Heart left ventricle (tissue), 16 donors: ENCODE results near the gene SLC9A9. TPM values are rescaled to one million over a fixed set of nuclear protein-coding genes. Genes with fewer than 3 reads are reported as not detected.

Source experiments
- ATAC-seq, 4 donors: fragments of 200-7000 bp; cut with Tn5 transposase; one replicate each; pipeline ENCODE4 v1.9.1; 2020 to 2022; ENCODE audit warnings: moderate library complexity in 4 of 4, mild to moderate bottlenecking in 3 of 4, moderate number of reproducible peaks in 1 of 4
- DNase-seq, 5 donors: peaks; one replicate each; pipeline ENCODE4 v3.0.0-alpha.2; 2020
- H3K27ac ChIP-seq, 12 donors: fragments of 200-600 bp; sonication (generic) in 4 of 12; one replicate each; pipeline versions ENCODE4 v1.5.0 to v1.8.0; 2016 to 2022; ENCODE audit warnings: mild to moderate bottlenecking in 2 of 12
- H3K27me3 ChIP-seq, 9 donors: fragments of 200-600 bp; sonication (generic) in 2 of 9; one replicate each; pipeline versions ENCODE4 v1.5.1 to v1.8.0; 2016 to 2022; ENCODE audit warnings: mild to moderate bottlenecking in 3 of 9
- H3K36me3 ChIP-seq, 9 donors: fragments of 200-600 bp; sonication (generic) in 2 of 9; one replicate each; pipeline versions ENCODE4 v1.5.0 to v1.8.0; 2018 to 2022; ENCODE audit warnings: mild to moderate bottlenecking in 2 of 9
- H3K4me1 ChIP-seq, 12 donors: fragments of 200-600 bp; sonication (generic) in 4 of 12; one replicate each; pipeline versions ENCODE4 v1.5.0 to v1.8.0; 2016 to 2022; ENCODE audit warnings: mild to moderate bottlenecking in 3 of 12
- H3K4me3 ChIP-seq, 12 donors: fragments of 200-600 bp; sonication (generic) in 4 of 12; one replicate each; pipeline versions ENCODE4 v1.5.0 to v1.8.0; 2017 to 2022; ENCODE audit warnings: mild to moderate bottlenecking in 9 of 12, moderate library complexity in 4 of 12
- H3K9me3 ChIP-seq, 12 donors: fragments of 200-600 bp; sonication (generic) in 4 of 12; one replicate each; pipeline versions ENCODE4 v1.5.0 to v1.8.0; 2016 to 2022; ENCODE audit warnings: mild to moderate bottlenecking in 1 of 12
- CTCF ChIP-seq, 12 donors: fragments of 200-600 bp; sonication (generic) in 4 of 12; IDR thresholded peaks; one replicate each; pipeline versions ENCODE4 v1.5.0 to v1.8.0; 2018 to 2022; ENCODE audit warnings: antibody characterized with exemption in 12 of 12, mild to moderate bottlenecking in 5 of 12
- POLR2A ChIP-seq, 2 donors: fragments of 450-650 bp; IDR thresholded peaks; one replicate each; pipeline ENCODE4 v1.6.1; 2017; ENCODE audit warnings: antibody characterized with exemption in 2 of 2, mild to moderate bottlenecking in 2 of 2, moderate library complexity in 2 of 2
- WGBS, 4 donors: extraction: QIAGEN DNeasy Blood & Tissue Kit in 2 of 4; methylation state at CpG; one replicate each; pipeline versions ENCODE4 v1.1.5 to v1.1.7; 2013 to 2018; 5-methylcytosine and 5-hydroxymethylcytosine counted together
- intact Hi-C, 10 donors: fragments of 100-400 bp; cut with DNase I; formaldehyde crosslinking; loops; one replicate each; pipeline versions ENCODE4 v1.11.1 to v1.14.2; 2022
- polyA plus RNA-seq, 2 donors: library from polyadenylated mRNA; stranded (reverse); fragments of 200-250 nt; gene quantifications; one replicate each; pipeline ENCODE4 v1.2.3, GENCODE V29; 2013
- total RNA-seq, 9 donors: library from RNA; depleted of rRNA in 2 of 9; stranded (reverse); fragments of >200 nt in 2 of 9; fragmentation: NEBNext Ultra II Directional in 3 of 9; extraction: Animal tissue kit (Norgen Biotek cat#: 25700) in 3 of 9; gene quantifications; one replicate each; pipeline versions ENCODE4 v1.1.0 to v1.2.4, GENCODE V29; 2016 to 2023
- donor health status: ischemic (EF 13 %, LVEDD 7.1; RV severe dilation, severe dysfunction).
- donor health status: healthy with polysubstance abuse.
- donor health status: DM: no; HTN: yes; CAD: no.
- donor health status: DM: no; HTN: no; CAD: no.
- donor health status: ischemic (EF 25% LVEDD 6.9; RV normal size, moderate dysfunction).
- donor health status: ischemic (EF 25% LVEDD 5.7; RV mildly dilated, moderate dysfunction).
- donor health status: healthy.
- donor health status: DM: yes; HTN: yes; CAD: no.
- donor health status: ischemic (EF 35%, LVEDD 5.7; RV mildly dilated, moderate dysfunction).
- donor health status: nonischemic (EF 11% LVEDD 7.7; RV severe dilation, severe dysfunction).
- donor health status: DM: yes; HTN: yes; CAD: no.
- donor health status: PGD.
- donor health status: ischemic (EF 29% LVEDD 5.4; RV normal size, mild dysfunction).
- donor health status: nonischemic (EF 23%, LVEDD 6.1; RV moderate dilation, normal function).

SLC9A9 gene
- total and polyA plus RNA-seq, 11 donors, result 0.76 to 17.5 (median 3.3) TPM

GRCh38 chr3:143351354-143351753 is 496.9 kb downstream of the SLC9A9 start:
- H3K36me3 ChIP-seq, result no peaks in the 10 kb centered on the region
- intact Hi-C loops, result no loop called here
- DNase-seq (no peak), ATAC-seq (no peak)
- no peaks in the 10 kb centered on the region for H3K9me3 ChIP-seq
- WGBS, 4 donors, result 43 to 94% (median 70%) methylated on average over 2 of the region's 2 CpGs
- TF ChIP-seq POLR2A (IDR thresholded peaks at IDR 0.05) (no peak), CTCF (IDR thresholded peaks at IDR 0.05) (no peak)
- no peak overlapping the region for H3K4me3 ChIP-seq
- no peaks in the 10 kb centered on the region for H3K27me3 ChIP-seq
- no peak overlapping the region for H3K27ac ChIP-seq
- H3K4me1 ChIP-seq, result peaks cover 0 to 17% (median 0%) of the 10 kb centered on the region in 12 donors

GRCh38 chr3:143349455-143349854 is 498.8 kb downstream of the SLC9A9 start:
- no peak overlapping the region for H3K4me3 ChIP-seq
- H3K9me3 ChIP-seq, result no peaks in the 10 kb centered on the region
- intact Hi-C loops, result no loop called here
- no peak for ATAC-seq
- no peaks in the 10 kb centered on the region for H3K27me3 ChIP-seq
- 95 to 100% (median 97%) methylated on average over 2 of the region's 2 CpGs for WGBS, 4 donors
- TF ChIP-seq POLR2A (IDR thresholded peaks at IDR 0.05) (no peak), CTCF (IDR thresholded peaks at IDR 0.05) (no peak)
- DNase-seq, result no peak
- no peaks in the 10 kb centered on the region for H3K36me3 ChIP-seq
- H3K27ac ChIP-seq, result no peak overlapping the region
- peaks cover 0 to 17% (median 0%) of the 10 kb centered on the region in 12 donors for H3K4me1 ChIP-seq

- H3K27me3 ChIP-seq, result no peaks in the 10 kb centered on the region
- ATAC-seq, result no peak
- H3K9me3 ChIP-seq, result no peaks in the 10 kb centered on the region
- H3K4me3 ChIP-seq, result no peak overlapping the region
- intact Hi-C loops, result no loop called here
- DNase-seq, result no peak
- TF ChIP-seq POLR2A (IDR thresholded peaks at IDR 0.05), result no peak
- no peak for TF ChIP-seq CTCF (IDR thresholded peaks at IDR 0.05)
- no peaks in the 10 kb centered on the region for H3K36me3 ChIP-seq
- H3K27ac ChIP-seq, result no peak overlapping the region
- whole genome bisulfite sequencing, 4 donors, result 59 to 72% (median 67%) methylated on average over 5 of the region's 5 CpGs
- peaks cover 0 to 14% (median 0%) of the 10 kb centered on the region in 12 donors for H3K4me1 ChIP-seq
Measured at GRCh38 chr3:143348486-143349327, 499.6 kb downstream of the SLC9A9 start.

- H3K9me3 ChIP-seq, result no peaks in the 10 kb centered on the region
- no peaks in the 10 kb centered on the region for H3K36me3 ChIP-seq
- H3K27me3 ChIP-seq, result no peaks in the 10 kb centered on the region
- no peaks in the 10 kb centered on the region for H3K4me1 ChIP-seq
- ATAC-seq, result no peak
- intact Hi-C loops, result no loop called here
- WGBS, 4 donors, result 57 to 75% (median 66%) methylated on average over 1 of the region's 1 CpG
- DNase-seq, result no peak
- no peak overlapping the region for H3K4me3 ChIP-seq
- TF ChIP-seq POLR2A (IDR thresholded peaks at IDR 0.05) (no peak), CTCF (IDR thresholded peaks at IDR 0.05) (no peak)
- no peak overlapping the region for H3K27ac ChIP-seq
Measured at GRCh38 chr3:143344516-143345165, 503.6 kb downstream of the SLC9A9 start.
